IMR-90 (cell line): ENCODE data around the gene NME2. TPM values are rescaled to one million over a fixed set of nuclear protein-coding genes. Genes with fewer than 3 reads are reported as not detected.

Source experiments
- ATAC-seq: fragments of 200-7000 bp; cut with Tn5 transposase; 2 replicates; pipeline ENCODE4 v1.9.1; 2020; ENCODE audit warnings: low read depth, mild to moderate bottlenecking, moderate library complexity
- Bru-seq: library from RNA; stranded (reverse); fragments of 400-500 nt; gene quantifications from one replicate; lab custom pipeline; 2021; lab: Mats Ljungman, UMichigan
- BruChase-seq, 2 experiments: library from RNA; stranded (reverse); fragments of 400-500 nt; gene quantifications; one replicate each; lab custom pipeline; 2021; lab: Mats Ljungman, UMichigan
- BruUV-seq: library from RNA; stranded (reverse); fragments of 400-500 nt; replicated peaks from 2 replicates; lab custom pipeline; 2021; lab: Mats Ljungman, UMichigan
- CTCF ChIA-PET: fragments of 300-600 bp; formaldehyde crosslinking; extraction: SDS; loops from one replicate; lab custom pipeline; 2021; ENCODE audit warnings: antibody characterized with exemption; lab: Yijun Ruan, JAX
- POLR2A ChIA-PET: fragments of 300-600 bp; sonication (Branson Sonifier 250); formaldehyde crosslinking; loops from one replicate; lab custom pipeline; 2022; ENCODE audit warnings: antibody characterized with exemption; ENCODE audit not compliant: unreplicated experiment; lab: Charles Lee
- DNase-seq: peaks from one replicate; pipeline ENCODE4 v3.0.0; 2013
- H2AFZ ChIP-seq: replicated peaks from 2 replicates; pipeline ENCODE3; 2013; ENCODE audit warnings: low read length, mild to moderate bottlenecking; ENCODE audit not compliant: poor library complexity
- H2AK5ac ChIP-seq: 2 replicates; pipeline ENCODE4 v1.6.1; 2013; ENCODE audit warnings: low read depth, low read length, inconsistent platforms
- H2AK9ac ChIP-seq: replicated peaks from 2 replicates; pipeline ENCODE3; 2013; ENCODE audit warnings: mild to moderate bottlenecking, low read depth, low read length, moderate library complexity; ENCODE audit not compliant: poor library complexity
- H2BK120ac ChIP-seq: 2 replicates; pipeline ENCODE4 v1.6.1; 2013; ENCODE audit warnings: low read depth, low read length, inconsistent platforms
- H2BK15ac ChIP-seq: 3 replicates; pipeline ENCODE4 v1.6.1; 2013; ENCODE audit warnings: low read depth, low read length, inconsistent platforms
- H2BK20ac ChIP-seq: 2 replicates; pipeline ENCODE4 v1.6.1; 2013; ENCODE audit warnings: low read depth, mild to moderate bottlenecking, inconsistent platforms, low read length, moderate library complexity
- H2BK5ac ChIP-seq: 2 replicates; pipeline ENCODE4 v1.6.1; 2013; ENCODE audit warnings: mild to moderate bottlenecking, low read depth, low read length, inconsistent platforms; ENCODE audit not compliant: poor library complexity, severe bottlenecking
- H3K14ac ChIP-seq: replicated peaks from 2 replicates; pipeline ENCODE4 v1.6.1; 2013; ENCODE audit warnings: low read depth, low read length, inconsistent platforms
- H3K18ac ChIP-seq: 2 replicates; pipeline ENCODE4 v1.6.1; 2013; ENCODE audit warnings: low read depth, low read length, control low read depth
- H3K23ac ChIP-seq: 2 replicates; pipeline ENCODE4 v1.6.1; 2013; ENCODE audit warnings: low read depth, low read length, inconsistent platforms
- H3K27ac ChIP-seq: 2 replicates; pipeline ENCODE4 v1.5.1; 2013; ENCODE audit warnings: mild to moderate bottlenecking, control low read depth, low read length; ENCODE audit not compliant: insufficient read depth
- H3K27me3 ChIP-seq: 2 replicates; pipeline ENCODE4 v1.6.1; 2013; ENCODE audit warnings: low read length; ENCODE audit not compliant: control insufficient read depth, insufficient read depth
- H3K36me3 ChIP-seq: 2 replicates; pipeline ENCODE4 v1.6.1; 2013; ENCODE audit warnings: low read length, mixed read lengths; ENCODE audit not compliant: control insufficient read depth, insufficient read depth
- H3K4ac ChIP-seq: 2 replicates; pipeline ENCODE4 v1.6.1; 2013; ENCODE audit warnings: low read depth, low read length, inconsistent platforms
- H3K4me1 ChIP-seq: 2 replicates; pipeline ENCODE4 v1.6.1; 2013; ENCODE audit warnings: low read length, mixed read lengths; ENCODE audit not compliant: control insufficient read depth, insufficient read depth
- H3K4me2 ChIP-seq: 2 replicates; pipeline ENCODE4 v1.6.1; 2013; ENCODE audit warnings: low read depth, mild to moderate bottlenecking, control low read depth, low read length, moderate library complexity
- H3K4me3 ChIP-seq: 2 replicates; pipeline ENCODE4 v1.5.1; 2013; ENCODE audit warnings: low read depth, mild to moderate bottlenecking, control low read depth, low read length, moderate library complexity; ENCODE audit not compliant: insufficient read depth
- H3K56ac ChIP-seq: 2 replicates; pipeline ENCODE4 v1.6.1; 2013; ENCODE audit warnings: low read length, inconsistent platforms; ENCODE audit not compliant: insufficient read depth; ENCODE audit errors: extremely low read depth
- H3K79me1 ChIP-seq, 2 experiments: 2 replicates each; pipeline ENCODE4 v1.6.1; 2013; ENCODE audit warnings: low read length in 2 of 2, inconsistent platforms in 1 of 2, low read depth in 1 of 2
- H3K9ac ChIP-seq: 2 replicates; pipeline ENCODE4 v1.6.1; 2013; ENCODE audit warnings: low read depth, low read length, control low read depth
- H3K9me1 ChIP-seq: 2 replicates; pipeline ENCODE4 v1.6.1; 2013; ENCODE audit warnings: low read length, inconsistent platforms; ENCODE audit not compliant: insufficient read depth
- H3K9me3 ChIP-seq: 2 replicates; pipeline ENCODE4 v1.6.1; 2013; ENCODE audit warnings: low read length; ENCODE audit not compliant: control insufficient read depth, insufficient read depth
- H4K20me1 ChIP-seq: 2 replicates; pipeline ENCODE4 v1.6.1; 2013; ENCODE audit warnings: low read length, inconsistent platforms; ENCODE audit not compliant: insufficient read depth
- H4K5ac ChIP-seq: 2 replicates; pipeline ENCODE4 v1.6.1; 2013; ENCODE audit warnings: mild to moderate bottlenecking, low read depth, low read length, control low read depth
- H4K8ac ChIP-seq, 2 experiments: 2 replicates each; pipeline ENCODE4 v1.6.1; 2013; ENCODE audit warnings: low read depth in 2 of 2, low read length in 2 of 2, control low read depth in 1 of 2, inconsistent platforms in 1 of 2
- H4K91ac ChIP-seq: 2 replicates; pipeline ENCODE4 v1.6.1; 2013; ENCODE audit warnings: low read depth, low read length, inconsistent platforms; ENCODE audit not compliant: insufficient read depth
- BHLHE40 ChIP-seq: fragments of 150-350 bp; IDR thresholded peaks from 2 replicates; pipeline ENCODE4 v1.6.1; 2016; ENCODE audit warnings: mild to moderate bottlenecking, low read depth, low read length
- CEBPB ChIP-seq: IDR thresholded peaks from 2 replicates; pipeline ENCODE4 v1.6.1; 2012; ENCODE audit warnings: low read depth, low read length, improper control_type of control experiment
- CHD1 ChIP-seq: IDR thresholded peaks from 2 replicates; pipeline ENCODE4 v1.6.1; 2012; ENCODE audit warnings: low read depth, low read length, improper control_type of control experiment
- CTCF ChIP-seq: conservative IDR thresholded peaks from 2 replicates; pipeline ENCODE4 v1.5.1; 2012; ENCODE audit warnings: mild to moderate bottlenecking, low read depth, low read length, improper control_type of control experiment
- ELK1 ChIP-seq: fragments of 150-350 bp; IDR thresholded peaks from 2 replicates; pipeline ENCODE4 v1.6.1; 2016; ENCODE audit warnings: low read depth, mild to moderate bottlenecking, low read length, moderate library complexity, borderline replicate concordance
- FOS ChIP-seq: fragments of 150-350 bp; IDR thresholded peaks from 2 replicates; pipeline ENCODE4 v1.6.1; 2016; ENCODE audit warnings: low read depth, low read length
- MAFK ChIP-seq: IDR thresholded peaks from 2 replicates; pipeline ENCODE4 v1.6.1; 2012; ENCODE audit warnings: low read depth, low read length, improper control_type of control experiment
- MAZ ChIP-seq: IDR thresholded peaks from 2 replicates; pipeline ENCODE4 v1.6.1; 2012; ENCODE audit warnings: low read depth, mild to moderate bottlenecking, low read length, improper control_type of control experiment, moderate library complexity, borderline replicate concordance
- POLR2A ChIP-seq: IDR thresholded peaks from 2 replicates; pipeline ENCODE4 v1.6.1; 2012; ENCODE audit warnings: mild to moderate bottlenecking, low read depth, low read length
- RCOR1 ChIP-seq: IDR thresholded peaks from 2 replicates; pipeline ENCODE4 v1.6.1; 2012; ENCODE audit warnings: mild to moderate bottlenecking, low read length, improper control_type of control experiment; ENCODE audit not compliant: insufficient replicate concordance
- RFX5 ChIP-seq: IDR thresholded peaks from 2 replicates; pipeline ENCODE4 v1.8.0; 2012; ENCODE audit warnings: low read depth, mild to moderate bottlenecking, low read length, moderate library complexity
- SMC3 ChIP-seq: fragments of 150-350 bp; IDR thresholded peaks from 2 replicates; pipeline ENCODE4 v1.6.1; 2016; ENCODE audit warnings: low read depth, mild to moderate bottlenecking, antibody characterized with exemption, low read length, moderate library complexity
- WGBS, 2 experiments: methylation state at CpG; one replicate each; pipeline versions ENCODE4 v1.1.5 to v1.1.7; 2013; ENCODE audit warnings: missing lambda C conversion rate in 2 of 2; ENCODE audit not compliant: insufficient read length in 1 of 2; ENCODE audit errors: extremely low coverage in 2 of 2; 5-methylcytosine and 5-hydroxymethylcytosine counted together
- dilution Hi-C: fragments of 300-500 bp; cut with HindIII; formaldehyde crosslinking; loops from one replicate; pipeline ENCODE4 v1.14.3; 2018; ENCODE audit warnings: low sequenced_read_pairs; ENCODE audit not compliant: unreplicated experiment
- in situ Hi-C: fragments of 300-500 bp; cut with MboI; formaldehyde crosslinking; loops from 3 replicates; pipeline ENCODE4 v1.14.3; 2019; ENCODE audit warnings: low sequenced_read_pairs, inconsistent platforms, mixed read lengths
- intact Hi-C: fragments of 100-400 bp; cut with micrococcal nuclease; formaldehyde crosslinking; loops from 2 replicates; pipeline ENCODE4 v1.10.0; 2022
- long read RNA-seq: library from polyadenylated mRNA; unstranded; transcript quantifications from one replicate; pipeline ENCODE4 v2.0.0, GENCODE V29; 2021; ENCODE audit not compliant: unreplicated experiment
- polyA plus RNA-seq, 3 experiments: library from polyadenylated mRNA; depleted of rRNA; stranded (reverse); fragments of >200 nt; gene quantifications; 2 replicates each; pipeline ENCODE4 v1.2.3, GENCODE V29; 2012; ENCODE audit warnings: low replicate concordance in 1 of 3
- total RNA-seq: library from RNA; depleted of rRNA; stranded (reverse); fragments of >200 nt; gene quantifications from 2 replicates; pipeline ENCODE4 v1.2.3, GENCODE V29; 2012; rRNA removed

NME2 gene
- total RNA-seq (824 and 863 TPM in 2 replicates), polyA plus RNA-seq (2012; rRNA removed) (912 and 1,059 TPM in 2 replicates), Bru-seq, nascent RNA (percentile 80 among the genes with signal in this experiment), BruChase-seq, experiment 1, labeled RNA remaining after a 6-hour chase (percentile 81 among the genes with signal in this experiment), BruChase-seq, experiment 2, labeled RNA remaining after a 2-hour chase (percentile 74 among the genes with signal in this experiment)
- polyA plus RNA-seq (2012; cell fraction: cytosol; rRNA removed) = 1,086 and 1,531 TPM in 2 replicates
- polyA plus RNA-seq (2012; cell fraction: nucleus; rRNA removed; ENCODE audit: low replicate concordance) = 335 and 521 TPM in 2 replicates
- long read RNA-seq, transcript NME2-209 (2 exons, 789 nt) = minor isoform, 8 of 349 reads
- long read RNA-seq, transcript NME2-202 (4 exons, 866 nt) = minor isoform, 40 of 349 reads
- long read RNA-seq, transcript NME2-205 (5 exons, 826 nt) = major isoform, 287 of 349 reads
- long read RNA-seq, partial matches to known transcripts = 1 of 349 reads
- long read RNA-seq, other reads (novel, unspliced or antisense) = 4 of 349 reads

GRCh38 chr17:51166198-51166986, at the start of gene NME2:
TSS of gene NME2 (plus strand) at chr17:51166411. CDS start at chr17:51166831, 420 bp downstream.
- peak within 1 kb of the TSS; percentile 95 for H4K91ac ChIP-seq
- WGBS, 2 experiments = 1% methylated on average over 43 of the region's 98 CpGs; no CpG with 5 or more reads in 1 of the 2 experiments
- H3K4ac ChIP-seq = peak within 1 kb of the TSS; percentile 97
- no peaks in the 10 kb centered on the region for H3K9me3 ChIP-seq
- H3K4me2 ChIP-seq = peak within 1 kb of the TSS; percentile 94
- H4K5ac ChIP-seq = peak within 1 kb of the TSS; percentile 95
- H3K14ac ChIP-seq = peak within 1 kb of the TSS; percentile 99
- peaks cover 11% of the 10 kb centered on the region; the same call in 1 of the 2 replicates for H3K9me1 ChIP-seq
- dilution Hi-C loops = no loop called here
- no peak within 1 kb of the TSS for H2BK20ac ChIP-seq
- ATAC-seq (peak; percentile 95), DNase-seq (peak; percentile 77)
- H3K9ac ChIP-seq = peak within 1 kb of the TSS; percentile 88
- intact Hi-C loops = loop anchor here (2.0 to 5.0 kb wide), 2 partner anchors 94 to 371 kb away; partner anchors contain the start of genes MBTD1 and UTP18
- H3K36me3 ChIP-seq = peaks cover 35% of the 10 kb centered on the region
- CTCF ChIA-PET = interaction anchor here (0.5 to 1.3 kb wide), 2 partner anchors 43 to 98 kb away, joined by 3 read pairs; no protein-coding TSS in a partner anchor
- H3K4me1 ChIP-seq = peaks cover 8% of the 10 kb centered on the region; the same call in 1 of the 2 replicates
- peak within 1 kb of the TSS; percentile 87 for H3K4me3 ChIP-seq
- H3K79me1 ChIP-seq = peaks cover 27 to 52% of the 10 kb centered on the region in 2 experiments
- in situ Hi-C loops = no loop called here
- H2AFZ ChIP-seq = peak within 1 kb of the TSS; percentile 99
- H2BK5ac ChIP-seq = peak within 1 kb of the TSS; percentile 95
- peak within 1 kb of the TSS; percentile 94 for H2AK5ac ChIP-seq
- peak within 1 kb of the TSS; percentile 82 for H3K56ac ChIP-seq
- peak within 1 kb of the TSS; percentile 95 to 100 for H4K8ac ChIP-seq
- H3K23ac ChIP-seq = peak within 1 kb of the TSS; percentile 97
- H3K27me3 ChIP-seq = no peaks in the 10 kb centered on the region
- no TSS peak for BruUV-seq
- peaks cover 19% of the 10 kb centered on the region for H4K20me1 ChIP-seq
- POLR2A ChIA-PET = no interaction called here
- H2BK120ac ChIP-seq = peak within 1 kb of the TSS; percentile 19; the same call in 1 of the 2 replicates
- H3K18ac ChIP-seq = peak within 1 kb of the TSS; percentile 76
- H2BK15ac ChIP-seq = peak within 1 kb of the TSS; percentile 25; the same call in 2 of the 3 replicates
- H3K27ac ChIP-seq = peak within 1 kb of the TSS; percentile 91
- peak within 1 kb of the TSS; percentile 99 for H2AK9ac ChIP-seq
- TF ChIP-seq MAFK = no peak
- TF ChIP-seq CTCF = no peak; the same call in 1 of the 2 replicates
- TF ChIP-seq CHD1 = no peak
- TF ChIP-seq BHLHE40 = no peak
- no peak for TF ChIP-seq ELK1
- peak; percentile 73; the same call in 1 of the 2 replicates for TF ChIP-seq MAZ
- TF ChIP-seq RCOR1 = no peak
- no peak for TF ChIP-seq SMC3
- no peak for TF ChIP-seq FOS
- TF ChIP-seq POLR2A = peak; percentile 72
- TF ChIP-seq CEBPB = no peak
- TF ChIP-seq RFX5 = no peak
